ENCODE data around the gene UXS1.

Gene UXS1

GRCh38 chr2:106187273-106187891 is 6.7 kb downstream of the UXS1 start:
- DNase-seq, result no peak

DNA sequence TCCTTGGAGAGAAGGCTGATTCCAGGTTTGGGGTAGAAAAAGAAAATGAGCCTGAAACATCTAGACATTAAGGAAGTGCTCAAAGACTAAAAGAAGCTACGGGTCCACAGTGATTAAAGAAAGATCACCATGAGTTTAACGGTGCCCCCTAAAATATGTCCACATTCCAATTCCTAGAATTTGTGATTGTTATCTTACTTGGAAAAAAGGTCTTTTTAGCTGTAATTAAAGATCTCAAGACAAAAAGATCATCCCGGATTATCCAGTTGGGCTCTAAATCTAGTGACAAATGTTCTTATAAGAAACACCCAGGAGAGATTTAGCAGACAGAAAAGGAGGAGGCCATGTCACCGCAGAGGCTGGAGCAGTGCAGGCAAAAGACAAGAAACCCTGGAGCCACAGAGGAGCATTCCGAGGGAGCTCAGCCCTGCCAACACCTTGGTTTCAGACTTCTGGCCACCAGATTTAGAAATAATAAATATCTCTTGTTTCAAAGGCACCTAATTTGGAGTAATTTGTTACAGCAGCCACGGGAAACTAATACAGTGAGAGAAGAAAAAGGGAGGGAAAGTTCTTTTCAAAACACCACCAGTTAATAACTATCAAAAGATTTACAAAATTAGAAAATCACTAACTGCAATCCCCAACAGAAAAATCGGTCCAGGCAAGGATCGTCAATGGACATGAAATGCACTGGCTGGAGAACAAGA is 8.5 kb downstream of the UXS1 start:
- DNase-seq, result no peak

- no peak for DNase-seq
Measured at GRCh38 chr2:106184857-106185256, 9.2 kb downstream of the UXS1 start.

DNA sequence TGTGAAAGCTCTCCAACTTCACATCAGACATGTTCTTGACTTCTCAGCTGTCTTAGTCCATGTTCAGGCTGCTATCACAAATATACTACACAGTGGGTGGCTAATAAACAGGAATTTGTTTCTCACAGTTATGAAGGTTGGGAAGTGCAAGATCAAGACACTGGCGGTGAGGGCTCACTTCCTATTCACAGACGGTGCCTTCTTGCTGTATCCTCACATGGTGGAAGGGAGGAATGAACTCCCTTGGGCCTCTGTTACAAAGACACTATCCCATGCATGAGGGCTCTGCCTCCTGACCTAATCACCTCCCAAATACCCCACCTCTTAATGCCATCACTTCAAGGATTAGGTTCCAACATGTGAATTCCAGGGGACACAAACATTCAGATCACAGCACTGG is 9.7 kb downstream of the UXS1 start:
- no peak for DNase-seq

DNA sequence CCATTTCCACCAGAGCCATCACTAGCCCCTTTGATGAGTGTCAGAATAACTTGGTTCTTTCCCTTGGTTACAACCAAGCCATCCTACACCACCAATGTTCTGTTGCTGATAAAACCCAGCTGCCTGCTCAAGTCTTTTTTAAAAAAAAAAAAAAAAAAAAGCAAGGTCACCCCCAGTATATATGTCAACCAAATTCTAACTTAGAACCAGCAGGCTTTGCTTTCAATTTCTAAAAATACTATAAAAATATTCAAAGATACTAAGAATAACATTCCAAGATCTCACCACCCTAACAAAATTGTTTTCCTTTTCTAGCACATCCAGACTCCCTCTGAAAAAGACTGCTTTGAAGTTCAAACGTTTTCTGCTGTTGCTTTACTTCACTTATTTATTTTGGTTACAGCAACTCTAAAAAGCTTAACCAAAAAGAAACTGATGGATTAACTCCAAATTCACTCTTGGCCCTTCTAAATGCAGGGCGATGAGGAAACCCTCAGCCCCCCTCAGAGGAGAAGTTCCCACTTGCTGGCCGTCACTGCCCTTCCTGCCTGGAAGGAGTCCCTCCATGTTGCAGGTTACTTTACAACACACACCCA is 10.9 kb downstream of the UXS1 start:
- DNase-seq, result no peak

GRCh38 chr2:106181064-106181463 is 13.0 kb downstream of the UXS1 start:
- peak in 1 of 2 experiments; percentile 4 for DNase-seq

DNA sequence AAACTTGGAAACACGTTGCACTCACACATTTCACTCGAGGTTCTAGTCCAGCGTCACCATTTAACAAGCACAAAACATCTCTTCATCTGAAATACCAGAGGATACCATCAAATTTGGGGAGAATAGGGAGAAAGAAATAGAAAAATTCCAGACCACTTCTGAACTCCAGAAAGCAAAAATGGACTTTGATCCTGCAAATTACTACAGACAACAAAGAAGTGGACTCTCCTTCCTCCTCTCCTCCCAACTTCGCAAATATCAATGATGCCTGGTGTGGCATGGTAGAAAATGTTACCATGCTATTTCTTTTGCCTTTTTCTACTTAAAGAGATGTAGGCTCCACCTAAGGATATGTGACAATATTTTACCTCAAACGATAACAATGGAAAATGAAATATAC is 13.5 kb downstream of the UXS1 start:
- DNase-seq, result no peak

DNA sequence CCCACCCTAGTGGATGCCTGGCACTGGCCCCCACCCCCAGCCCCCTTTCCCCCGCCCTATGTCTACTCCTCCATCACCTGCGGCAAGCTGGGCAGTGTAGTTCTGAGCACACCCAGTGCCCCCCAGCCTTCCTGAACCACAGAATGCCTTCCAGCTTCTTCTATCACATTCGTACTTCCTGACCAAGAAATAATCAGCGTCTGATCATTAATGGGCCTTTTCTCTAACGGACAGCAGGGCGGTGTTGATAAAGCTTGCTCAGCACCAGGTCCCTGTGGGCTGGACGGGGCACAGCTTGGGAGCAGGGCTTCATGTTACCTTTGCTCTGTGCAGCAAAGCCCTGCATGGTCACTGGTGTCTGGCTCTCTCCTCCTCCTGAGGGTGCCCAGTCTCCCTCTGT is 15.4 kb downstream of the UXS1 start:
- DNase-seq, result no peak

- no peak for DNase-seq
Measured at GRCh38 chr2:106177581-106177980, 16.5 kb downstream of the UXS1 start.

DNA sequence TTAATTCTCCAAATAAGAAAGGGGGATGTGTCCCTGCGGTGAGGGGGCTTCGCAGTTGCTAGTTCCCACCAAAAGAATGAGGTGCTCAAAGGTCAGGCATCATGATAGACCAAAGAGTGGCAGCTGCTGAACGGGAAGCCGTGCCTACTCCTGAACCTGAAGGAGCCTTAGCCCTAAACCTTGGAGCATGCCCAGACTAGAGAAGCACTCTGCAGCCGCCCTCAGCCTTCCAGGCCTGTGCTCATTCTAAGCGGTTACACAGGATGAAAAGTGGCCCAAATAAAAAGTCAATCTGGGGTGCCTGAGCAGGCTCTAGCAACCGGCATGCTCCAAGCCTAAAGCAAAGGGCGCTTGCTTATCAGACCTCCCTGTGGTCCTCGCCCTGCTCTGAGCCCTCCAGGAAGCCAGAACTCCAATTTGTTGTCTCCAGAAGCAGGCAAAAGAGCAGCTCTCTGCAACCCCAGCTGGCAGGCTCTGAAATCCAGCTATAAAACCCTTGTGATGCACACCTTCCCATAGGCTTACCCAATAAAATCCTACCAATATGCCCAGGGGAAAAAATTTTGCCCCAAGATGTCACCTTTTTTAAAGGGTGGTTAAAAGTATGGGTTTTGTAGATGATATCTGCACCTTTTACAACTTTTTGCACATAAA is 17.5 kb downstream of the UXS1 start:
- DNase-seq, result no peak

GRCh38 chr2:106175086-106175850 is 18.8 kb downstream of the UXS1 start:
- DNase-seq, result no peak

- DNase-seq, result no peak
Measured at GRCh38 chr2:106174056-106174455, 20.0 kb downstream of the UXS1 start.

DNA sequence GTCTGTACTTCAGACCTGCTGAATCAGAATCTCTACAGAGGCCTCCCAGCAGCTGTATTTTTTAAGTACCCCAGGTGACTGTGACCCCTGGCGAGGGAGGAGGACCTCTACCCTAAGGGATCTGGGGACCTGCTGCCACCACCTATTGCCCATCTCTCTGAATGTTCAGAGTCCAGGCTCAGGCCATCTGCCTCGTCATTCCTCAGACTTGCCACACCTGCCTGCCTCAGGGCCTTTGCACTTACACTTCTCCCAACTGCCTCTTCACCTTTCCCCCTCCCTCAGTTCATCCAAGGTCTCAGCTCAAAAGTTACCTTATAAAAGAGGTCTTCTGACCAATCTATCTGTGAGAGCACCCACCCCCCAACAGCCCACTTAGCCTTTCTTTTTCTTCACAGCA is 21.5 kb downstream of the UXS1 start:
- no peak for DNase-seq

DNA sequence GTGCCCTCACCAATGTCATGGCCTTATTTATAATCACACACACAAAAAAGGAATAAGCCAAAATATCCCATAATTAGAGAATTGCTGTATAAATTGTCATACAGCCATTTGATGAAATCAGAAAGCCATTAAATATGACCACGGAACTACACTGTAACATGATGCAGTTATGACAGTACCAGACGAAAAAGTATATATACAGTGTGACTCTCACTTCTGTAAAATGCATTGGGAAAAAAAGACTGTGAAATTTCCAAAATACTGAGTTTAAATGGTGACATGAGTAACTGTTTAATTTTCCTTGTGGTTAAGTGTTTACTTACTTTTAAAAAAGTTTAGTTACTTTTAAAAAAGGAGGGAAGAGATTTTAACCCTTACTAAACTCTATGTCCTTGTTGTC is 25.4 kb downstream of the UXS1 start:
- no peak for DNase-seq

- no peak for DNase-seq
Measured at GRCh38 chr2:106167067-106167466, 27.0 kb downstream of the UXS1 start.

GRCh38 chr2:106165561-106165960 is 28.5 kb downstream of the UXS1 start:
- no peak for DNase-seq

DNA sequence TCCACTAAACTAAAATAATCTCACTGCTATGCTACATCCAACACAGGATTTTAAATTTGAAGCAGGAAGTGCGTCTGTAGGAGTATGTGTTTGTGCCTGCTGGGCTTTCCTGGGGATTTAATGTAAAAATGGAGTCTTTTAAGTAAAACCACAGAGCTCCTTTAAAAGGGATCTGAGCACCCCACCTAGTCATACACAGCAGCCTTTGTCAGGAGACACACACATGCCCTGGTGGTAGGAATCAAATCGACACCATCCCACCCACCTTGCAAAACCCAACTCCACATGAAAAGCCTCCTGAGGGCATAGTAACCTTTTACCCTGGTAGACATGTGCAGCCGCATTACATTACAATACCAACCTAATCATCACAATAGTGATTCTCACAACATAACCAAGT is 29.1 kb downstream of the UXS1 start:
- no peak for DNase-seq

GRCh38 chr2:106163948-106164545 is 30.1 kb downstream of the UXS1 start:
- no peak for DNase-seq

- no peak for DNase-seq
Measured at GRCh38 chr2:106161938-106162820, 31.9 kb downstream of the UXS1 start.

DNA sequence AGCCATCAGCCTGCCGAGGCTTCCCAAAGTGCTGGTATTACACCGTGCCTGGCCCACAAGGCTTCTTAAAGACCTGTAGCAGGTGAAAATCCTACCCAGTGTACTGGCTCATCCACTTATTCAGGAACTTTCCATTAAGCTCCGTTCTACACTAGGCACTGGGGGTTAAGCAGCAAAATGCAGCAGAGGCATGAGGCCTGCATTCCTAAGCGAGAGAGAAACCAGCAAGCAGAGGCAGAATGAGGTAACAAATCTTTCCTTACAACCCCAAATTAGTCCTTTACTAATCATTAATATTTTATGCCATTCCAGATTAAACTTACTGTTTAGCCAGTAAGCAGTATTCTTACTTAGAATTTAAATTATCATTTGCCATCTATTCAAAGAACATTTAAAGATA is 32.8 kb downstream of the UXS1 start:
- DNase-seq, result no peak

- DNase-seq, result peak; percentile 74 to 81
Measured at GRCh38 chr2:106160786-106161261, 33.3 kb downstream of the UXS1 start.

Data from Kasumi-1 (cell line).